NCI-H748 treated with DMSO at 0.1 percent for 48 hours (cell line): ENCODE data around the gene APOO.

Source experiments
- DNase-seq: peaks from one replicate; lab custom pipeline; 2025; lab: John Stamatoyannopoulos, UW

The APOO gene

GRCh38 chrX:23784470-23785331 lies 123.0 kb downstream of the APOO start:
- no peak for DNase-seq

GRCh38 chrX:23783589-23784469 lies 123.9 kb downstream of the APOO start:
- DNase-seq: no peak
